Small intestine (tissue), 7 donors: ENCODE measurements around the gene RASL11A. TPM values are rescaled to one million over a fixed set of nuclear protein-coding genes. Genes with fewer than 3 reads are reported as not detected.

Experiments used
- DNase-seq, 2 donors: peaks; one replicate each; pipeline versions ENCODE4 v3.0.0 to v3.0.0-alpha.2; 2013
- FAIRE-seq: peaks from 2 replicates; lab custom pipeline; 2012; peaks lifted over from hg19 to GRCh38; lab: Jason Lieb, UNC
- H3K27ac ChIP-seq, 3 donors: one replicate each; pipeline ENCODE4 v1.5.1; 2013; ENCODE audit warnings: low read length in 2 of 3, mild to moderate bottlenecking in 2 of 3, control low read depth in 1 of 3, inconsistent platforms in 1 of 3, low read depth in 1 of 3, moderate library complexity in 1 of 3
- H3K27me3 ChIP-seq, 3 donors: one replicate each; pipeline ENCODE4 v1.6.1; 2013; ENCODE audit warnings: low read length in 3 of 3, inconsistent platforms in 1 of 3; ENCODE audit not compliant: control insufficient read depth in 3 of 3, insufficient read depth in 3 of 3
- H3K36me3 ChIP-seq, 3 donors: one replicate each; pipeline ENCODE4 v1.6.1; 2013; ENCODE audit warnings: low read length in 3 of 3, inconsistent platforms in 1 of 3, low read depth in 1 of 3, mild to moderate bottlenecking in 1 of 3, moderate library complexity in 1 of 3; ENCODE audit not compliant: control insufficient read depth in 3 of 3, insufficient read depth in 2 of 3
- H3K4me1 ChIP-seq, 3 donors: one replicate each; pipeline ENCODE4 v1.6.1; 2013; ENCODE audit warnings: low read length in 2 of 3, inconsistent platforms in 1 of 3, low read depth in 1 of 3, mild to moderate bottlenecking in 1 of 3, moderate library complexity in 1 of 3; ENCODE audit not compliant: control insufficient read depth in 3 of 3, insufficient read depth in 2 of 3
- H3K4me3 ChIP-seq, 3 donors: one replicate each; pipeline ENCODE4 v1.5.1; 2013; ENCODE audit warnings: low read length in 3 of 3, control low read depth in 1 of 3, inconsistent platforms in 1 of 3, low read depth in 1 of 3, mild to moderate bottlenecking in 1 of 3, moderate library complexity in 1 of 3
- H3K9me3 ChIP-seq, 2 donors: one replicate each; pipeline ENCODE4 v1.6.1; 2013; ENCODE audit warnings: low read depth in 1 of 2, low read length in 1 of 2; ENCODE audit not compliant: control insufficient read depth in 2 of 2, insufficient read depth in 1 of 2
- WGBS, 3 donors: extraction: QIAGEN DNeasy Blood & Tissue Kit; methylation state at CpG; one replicate each; pipeline ENCODE4 v1.1.7; 2013; 5-methylcytosine and 5-hydroxymethylcytosine counted together
- polyA plus RNA-seq, 4 donors: library from polyadenylated mRNA; stranded (reverse) in 3 of 4; unstranded in 1 of 4; fragments of 200-250 nt in 3 of 4; fragments of 120-200 nt in 1 of 4; gene quantifications; one replicate each; pipeline versions ENCODE4 v1.2.1 to v1.2.3, GENCODE V29; 2013
- donor health status: healthy with polysubstance abuse.
- donor health status: control.
- donor health status: control.
- donor health status: Bipolar disorder and iron deficiency.
- donor health status: healthy.

Gene RASL11A
- polyA plus RNA-seq, 4 donors, result 9.9 to 46.7 (median 34.8) TPM

GRCh38 chr13:27259831-27260230 lies 10.8 kb upstream of the RASL11A start:
- DNase-seq (no peak), FAIRE-seq (no peak)
- H3K36me3 ChIP-seq, result peaks cover 5 to 25% (median 15%) of the 10 kb centered on the region in 3 donors
- peak overlapping the region; percentile 18 to 32 (median 26) for H3K27ac ChIP-seq
- no peaks in the 10 kb centered on the region for H3K9me3 ChIP-seq
- H3K27me3 ChIP-seq, result no peaks in the 10 kb centered on the region
- WGBS, 3 donors, result 29 to 44% (median 41%) methylated on average over 2 of the region's 2 CpGs
- H3K4me3 ChIP-seq, result no peak overlapping the region
- H3K4me1 ChIP-seq, result peaks cover 0 to 3% (median 1%) of the 10 kb centered on the region in 3 donors

DNA sequence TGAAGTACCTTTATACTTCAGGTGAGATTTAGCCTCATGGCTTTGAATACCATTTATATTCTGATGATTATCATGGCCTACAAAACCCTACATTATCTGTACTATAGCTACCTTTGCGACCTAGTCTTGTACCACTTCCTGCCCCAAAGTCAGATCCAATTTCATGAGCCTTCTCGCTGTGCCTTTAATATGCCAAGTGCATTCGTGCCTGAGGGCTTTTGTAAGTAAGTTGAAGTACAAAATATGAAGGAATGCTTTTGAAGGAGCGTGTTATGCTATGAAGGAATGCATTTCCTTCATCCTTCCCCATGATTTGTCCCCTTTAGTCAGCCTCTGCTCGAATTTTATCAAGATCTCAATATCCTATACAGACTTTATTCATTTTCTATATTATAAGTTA lies 9.2 kb upstream of the RASL11A start:
- Histone ChIP-seq H3K27me3 (no peaks in the 10 kb centered on the region), H3K36me3 (peaks cover 5 to 21% (median 11%) of the 10 kb centered on the region in 3 donors), H3K9me3 (no peaks in the 10 kb centered on the region), H3K4me1 (peaks cover 0 to 3% (median 0%) of the 10 kb centered on the region in 3 donors), H3K4me3 (no peak overlapping the region), H3K27ac (no peak overlapping the region)
- no peak for FAIRE-seq
- no peak for DNase-seq
- 71 to 76% (median 71%) methylated on average over 5 of the region's 5 CpGs for WGBS, 3 donors

DNA sequence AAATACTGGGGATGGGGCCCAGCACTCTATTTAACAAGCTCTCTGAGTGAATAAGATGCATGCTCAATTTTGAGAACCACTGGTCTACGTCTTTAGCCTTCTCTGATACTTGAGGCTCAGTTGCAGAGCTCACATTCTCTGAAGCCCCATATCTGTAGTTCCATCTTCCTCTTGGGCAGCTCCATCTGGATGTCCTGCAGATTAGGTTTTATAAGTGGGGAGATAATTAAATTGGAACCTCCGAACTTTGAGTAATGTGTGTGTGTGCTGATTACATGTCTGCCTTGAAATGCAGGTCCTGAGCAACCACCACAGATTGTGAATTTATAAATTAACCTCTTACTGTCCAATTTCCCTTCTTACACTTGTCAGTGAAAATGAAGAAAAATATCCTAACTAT lies 7.2 kb upstream of the RASL11A start:
- Histone ChIP-seq H3K9me3 (no peaks in the 10 kb centered on the region), H3K4me3 (no peak overlapping the region), H3K27me3 (no peaks in the 10 kb centered on the region), H3K27ac (no peak overlapping the region), H3K36me3 (peaks cover 0 to 11% (median 5%) of the 10 kb centered on the region in 3 donors), H3K4me1 (peaks cover 0 to 3% (median 0%) of the 10 kb centered on the region in 3 donors)
- 40 to 55% (median 47%) methylated on average over 2 of the region's 2 CpGs for WGBS, 3 donors
- FAIRE-seq (no peak), DNase-seq (no peak)

DNA sequence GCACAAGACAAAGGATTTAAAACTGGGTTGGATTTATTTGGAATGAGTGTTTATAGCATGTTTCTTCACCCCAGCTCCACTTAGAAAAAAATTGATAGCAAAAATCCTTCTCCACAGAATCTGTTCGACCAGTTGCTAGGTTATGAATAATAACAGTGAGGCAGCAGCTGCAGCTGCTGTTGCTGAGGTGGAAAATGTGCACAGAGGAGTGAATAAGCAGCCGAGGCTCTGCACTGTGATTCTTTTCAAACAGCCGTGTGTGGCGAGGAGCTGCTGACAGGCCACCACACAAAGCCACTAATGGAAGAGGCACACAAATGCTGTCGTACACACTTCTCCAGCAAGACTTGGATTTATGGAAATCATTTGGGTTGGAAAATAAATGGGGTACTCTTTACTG lies 6.4 kb upstream of the RASL11A start:
- no peak overlapping the region for H3K27ac ChIP-seq
- peak in 1 of 2 donors; percentile 48 for DNase-seq
- WGBS, 3 donors, result 37 to 46% (median 43%) methylated on average over 5 of the region's 5 CpGs

GRCh38 chr13:27264648-27265047 lies 6.0 kb upstream of the RASL11A start:
- Histone ChIP-seq H3K4me1 (peaks cover 0 to 3% (median 0%) of the 10 kb centered on the region in 3 donors), H3K27ac (no peak overlapping the region), H3K9me3 (no peaks in the 10 kb centered on the region), H3K4me3 (no peak overlapping the region), H3K27me3 (no peaks in the 10 kb centered on the region), H3K36me3 (peaks cover 0 to 8% (median 2%) of the 10 kb centered on the region in 3 donors)
- 4 to 56% (median 47%) methylated on average over 1 of the region's 1 CpG for WGBS, 3 donors
- DNase-seq (no peak), FAIRE-seq (no peak)

More for the DNA sequence above, 6.4 kb upstream of the RASL11A start:
- Histone ChIP-seq H3K36me3 (peaks cover 0 to 8% (median 2%) of the 10 kb centered on the region in 3 donors), H3K4me1 (peaks cover 0 to 3% (median 0%) of the 10 kb centered on the region in 3 donors), H3K4me3 (no peak overlapping the region), H3K9me3 (no peaks in the 10 kb centered on the region), H3K27me3 (no peaks in the 10 kb centered on the region)
- FAIRE-seq, result no peak

- DNase-seq (no peak), FAIRE-seq (no peak)
- peaks cover 0 to 6% (median 0%) of the 10 kb centered on the region in 3 donors for H3K4me1 ChIP-seq
- no peaks in the 10 kb centered on the region for H3K9me3 ChIP-seq
- H3K36me3 ChIP-seq, result peaks cover 0 to 6% (median 0%) of the 10 kb centered on the region in 3 donors
- 59 to 64% (median 60%) methylated on average over 2 of the region's 2 CpGs for WGBS, 3 donors
- no peaks in the 10 kb centered on the region for H3K27me3 ChIP-seq
- H3K27ac ChIP-seq, result no peak overlapping the region
- no peak overlapping the region for H3K4me3 ChIP-seq
These were observed 3.7 kb upstream of the RASL11A start for GRCh38 chr13:27266917-27267316.

DNA sequence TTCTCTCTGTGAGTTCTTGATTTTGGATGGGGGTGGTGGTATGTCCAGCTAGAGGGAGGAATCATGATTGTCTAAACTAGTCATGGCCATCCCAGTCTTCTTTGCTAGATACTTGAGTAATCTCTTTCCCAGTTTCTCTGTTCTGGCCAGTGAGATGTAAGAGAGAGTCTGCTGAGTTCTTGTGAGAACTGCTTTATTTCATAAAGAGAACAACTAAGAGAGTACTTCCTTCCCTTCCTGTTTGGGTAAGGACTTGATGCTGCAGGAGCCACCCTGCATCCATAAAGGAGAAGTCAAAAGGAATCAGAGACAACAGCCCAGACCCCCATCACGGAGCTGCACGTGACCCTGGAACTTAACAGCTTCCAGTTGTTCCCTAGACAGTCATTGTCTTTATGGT lies 3.0 kb upstream of the RASL11A start:
- no peak overlapping the region for H3K4me3 ChIP-seq
- peaks cover 0 to 6% (median 0%) of the 10 kb centered on the region in 3 donors for H3K4me1 ChIP-seq
- peak overlapping the region in 1 of 3 donors; percentile 32 for H3K27ac ChIP-seq
- no peaks in the 10 kb centered on the region for H3K27me3 ChIP-seq
- WGBS, 3 donors, result 71 to 87% (median 86%) methylated on average over 2 of the region's 2 CpGs
- no peaks in the 10 kb centered on the region for H3K9me3 ChIP-seq
- peaks cover 0 to under 1% (median 0%) of the 10 kb centered on the region in 3 donors for H3K36me3 ChIP-seq
- DNase-seq, result no peak
- FAIRE-seq, result no peak

DNA sequence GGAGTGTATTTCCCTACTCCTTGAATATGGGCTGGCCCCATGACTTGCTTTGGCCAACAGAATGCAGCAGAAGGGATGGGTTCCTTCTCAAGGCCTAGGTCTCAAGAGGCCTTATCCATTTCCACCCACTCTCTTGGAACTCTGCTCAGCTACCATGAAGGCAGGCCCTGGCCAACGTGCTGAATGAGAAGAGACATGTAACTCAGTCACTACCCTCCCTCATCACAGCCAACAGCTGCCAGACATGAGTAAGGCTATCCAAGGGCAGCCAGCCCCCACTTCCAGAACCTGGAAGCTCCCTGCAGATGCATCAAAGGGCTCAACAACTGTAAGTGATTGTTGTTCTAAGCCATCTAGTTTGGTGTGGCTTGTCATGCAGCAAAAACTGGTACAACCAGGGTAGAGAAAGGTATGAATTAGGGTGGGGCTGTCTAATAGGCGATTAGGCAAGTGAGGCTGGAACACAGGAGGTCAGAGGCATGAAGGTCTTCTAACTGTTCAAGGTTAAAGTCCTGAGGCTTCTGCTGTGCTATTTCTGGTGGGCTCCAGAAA lies 1.4 kb upstream of the RASL11A start:
- Histone ChIP-seq H3K27me3 (no peaks in the 10 kb centered on the region), H3K4me1 (peaks cover 0 to 3% (median 0%) of the 10 kb centered on the region in 3 donors), H3K27ac (no peak overlapping the region), H3K36me3 (peaks cover 0 to 3% (median 0%) of the 10 kb centered on the region in 3 donors), H3K9me3 (no peaks in the 10 kb centered on the region), H3K4me3 (no peak overlapping the region)
- DNase-seq, result peak in 1 of 2 donors; percentile 31
- WGBS, 3 donors, result 21 to 70% (median 51%) methylated on average over 2 of the region's 2 CpGs
- FAIRE-seq, result no peak
